LNCaP clone FGC (cell line): ENCODE data around the gene ADAMTS15.

ENCODE experiments used
- DNase-seq: peaks from one replicate; pipeline ENCODE4 v3.0.0-alpha.2; 2011; ENCODE audit warnings: low read depth
- H3K4me3 ChIP-seq: 2 replicates; pipeline ENCODE4 v1.5.1; 2011; ENCODE audit warnings: mild to moderate bottlenecking, low read depth, low read length, control low read depth
- CTCF ChIP-seq: IDR thresholded peaks from 2 replicates; pipeline ENCODE4 v1.5.1; 2012; ENCODE audit warnings: mild to moderate bottlenecking; ENCODE audit not compliant: control insufficient read depth, insufficient read depth; ENCODE audit errors: extremely low read depth

The ADAMTS15 gene

GRCh38 chr11:130462101-130462885, 13.8 kb downstream of the ADAMTS15 start:
- no peak overlapping the region for H3K4me3 ChIP-seq
- DNase-seq = no peak
- TF ChIP-seq CTCF = no peak

GRCh38 chr11:130462931-130463330, 14.5 kb downstream of the ADAMTS15 start:
- H3K4me3 ChIP-seq = no peak overlapping the region
- no peak for DNase-seq
- no peak for TF ChIP-seq CTCF

GRCh38 chr11:130464291-130464812, 15.9 kb downstream of the ADAMTS15 start:
- TF ChIP-seq CTCF = no peak
- H3K4me3 ChIP-seq = no peak overlapping the region
- no peak for DNase-seq

GRCh38 chr11:130465263-130465662, 16.8 kb downstream of the ADAMTS15 start:
- DNase-seq = no peak
- no peak overlapping the region for H3K4me3 ChIP-seq
- TF ChIP-seq CTCF = no peak

GRCh38 chr11:130467116-130467900, 18.9 kb downstream of the ADAMTS15 start:
- TF ChIP-seq CTCF = no peak
- H3K4me3 ChIP-seq = no peak overlapping the region
- DNase-seq = no peak

GRCh38 chr11:130469181-130469580, 20.7 kb downstream of the ADAMTS15 start:
- no peak for TF ChIP-seq CTCF
- H3K4me3 ChIP-seq = no peak overlapping the region

More at GRCh38 chr11:130469181-130469580, 20.7 kb downstream of the ADAMTS15 start:
- DNase-seq = no peak
